Astrocyte of the hippocampus (primary cell): Measurements from ENCODE around the gene BARX1.
"Not testable (repeated sequence)": the region's sequence is repeated elsewhere in the genome, so short reads cannot be mapped to it uniquely, and the experiment has no call there.

Source experiments
- DNase-seq: peaks from one replicate; pipeline ENCODE4 v3.0.0; 2011; ENCODE audit warnings: low read depth, low spot score

The BARX1 gene

GRCh38 chr9:93955111-93955980 lies at the start of gene BARX1:
Gene BARX1, minus strand, starts transcription at chr9:93955355. Its CDS starts 209 bp downstream, at chr9:93955146.
- DNase-seq, result no peak

GRCh38 chr9:94002316-94003140 lies 47.4 kb upstream of the BARX1 start:
- DNase-seq, result peak; percentile 64

GRCh38 chr9:93996863-93997262 lies 41.7 kb upstream of the BARX1 start:
- no peak for DNase-seq

- no peak for DNase-seq
Measured at GRCh38 chr9:93996367-93996766, 41.2 kb upstream of the BARX1 start.

- no peak for DNase-seq
Measured at GRCh38 chr9:93994545-93994944, 39.4 kb upstream of the BARX1 start.

- no peak for DNase-seq
Measured at GRCh38 chr9:93994132-93994531, 39.0 kb upstream of the BARX1 start.

- DNase-seq, result no peak
Measured at GRCh38 chr9:93992830-93993229, 37.7 kb upstream of the BARX1 start.

- no peak for DNase-seq
Measured at GRCh38 chr9:93990448-93990847, 35.3 kb upstream of the BARX1 start.

- no peak for DNase-seq
Measured at GRCh38 chr9:93988056-93988455, 32.9 kb upstream of the BARX1 start.

- no peak for DNase-seq
Measured at GRCh38 chr9:93984860-93985259, 29.7 kb upstream of the BARX1 start.

GRCh38 chr9:93983875-93984274 lies 28.7 kb upstream of the BARX1 start:
- no peak for DNase-seq

GRCh38 chr9:93979721-93980120 lies 24.6 kb upstream of the BARX1 start:
- DNase-seq, result no peak

- no peak for DNase-seq
Measured at GRCh38 chr9:93978551-93978950, 23.4 kb upstream of the BARX1 start.

- DNase-seq, result no peak
Measured at GRCh38 chr9:93976973-93977372, 21.8 kb upstream of the BARX1 start.

- no peak for DNase-seq
Measured at GRCh38 chr9:93976081-93976480, 20.9 kb upstream of the BARX1 start.

- DNase-seq, result no peak
Measured at GRCh38 chr9:93975262-93975661, 20.1 kb upstream of the BARX1 start.

- DNase-seq, result peak; percentile 70
Measured at GRCh38 chr9:93974151-93974550, 19.0 kb upstream of the BARX1 start.

GRCh38 chr9:93972655-93973054 lies 17.5 kb upstream of the BARX1 start:
- not testable (repeated sequence) for DNase-seq

- no peak for DNase-seq
Measured at GRCh38 chr9:93969328-93969661, 14.1 kb upstream of the BARX1 start.

GRCh38 chr9:93968451-93969327 lies 13.5 kb upstream of the BARX1 start:
- DNase-seq, result peak; percentile 52

- no peak for DNase-seq
Measured at GRCh38 chr9:93967020-93967803, 12.1 kb upstream of the BARX1 start.
